H1 (cell line): ENCODE data around the gene GPR45. TPM values are rescaled to one million over a fixed set of nuclear protein-coding genes. Genes with fewer than 3 reads are reported as not detected.

Source experiments
- CTCF ChIA-PET: fragments of 300-600 bp; sonication (Branson Sonifier 250); formaldehyde crosslinking; loops from one replicate; lab custom pipeline; 2021; ENCODE audit not compliant: partially characterized antibody; lab: Charles Lee
- POLR2A ChIA-PET: fragments of 300-600 bp; sonication (Branson Sonifier 250); formaldehyde crosslinking; loops from one replicate; lab custom pipeline; 2021; ENCODE audit warnings: inconsistent platforms; ENCODE audit not compliant: partially characterized antibody; lab: Charles Lee
- DNase-seq, 2 experiments: peaks; one replicate each; pipeline versions ENCODE4 v3.0.0 to v3.0.0-alpha.2; 2010 to 2022; ENCODE audit warnings: low spot score in 2 of 2, low read depth in 1 of 2, mixed read lengths in 1 of 2
- FAIRE-seq: peaks from 2 replicates; lab custom pipeline; 2011; peaks lifted over from hg19 to GRCh38; lab: Jason Lieb, UNC
- H2AFZ ChIP-seq: 2 replicates; pipeline ENCODE4 v1.8.1; 2012; ENCODE audit warnings: low read length, inconsistent platforms
- H2AK5ac ChIP-seq: 2 replicates; pipeline ENCODE4 v1.6.1; 2013; ENCODE audit warnings: low read depth, low read length
- H2BK120ac ChIP-seq: replicated peaks from 2 replicates; pipeline ENCODE3; 2013; ENCODE audit warnings: low read depth, low read length, inconsistent platforms
- H2BK12ac ChIP-seq: 2 replicates; pipeline ENCODE4 v1.6.1; 2013; ENCODE audit warnings: low read depth, low read length
- H2BK15ac ChIP-seq: 2 replicates; pipeline ENCODE4 v1.6.1; 2013; ENCODE audit warnings: low read length
- H2BK20ac ChIP-seq: 2 replicates; pipeline ENCODE4 v1.6.1; 2013; ENCODE audit warnings: low read length
- H2BK5ac ChIP-seq: 2 replicates; pipeline ENCODE4 v1.6.1; 2013; ENCODE audit warnings: low read depth, low read length
- H3K14ac ChIP-seq: 2 replicates; pipeline ENCODE4 v1.6.1; 2013; ENCODE audit warnings: inconsistent platforms; ENCODE audit not compliant: insufficient read length
- H3K18ac ChIP-seq: 2 replicates; pipeline ENCODE4 v1.6.1; 2013; ENCODE audit warnings: low read length; ENCODE audit errors: extremely low read depth
- H3K23ac ChIP-seq: 2 replicates; pipeline ENCODE4 v1.6.1; 2013; ENCODE audit warnings: inconsistent platforms; ENCODE audit not compliant: insufficient read length
- H3K23me2 ChIP-seq: 2 replicates; pipeline ENCODE4 v1.6.1; 2013; ENCODE audit warnings: low read depth, low read length
- H3K27ac ChIP-seq: 2 replicates; pipeline ENCODE4 v1.6.1; 2011; ENCODE audit warnings: low read depth, low read length, inconsistent platforms
- H3K27me3 ChIP-seq, 4 experiments: replicated peaks in 1 of 4; 1 replicate in 1 of 4; 2 replicates in 3 of 4; pipeline versions ENCODE4 v1.6.1 to v1.8.1; 2011 to 2013; ENCODE audit warnings: low read length in 3 of 4, mild to moderate bottlenecking in 3 of 4, inconsistent platforms in 2 of 4, mixed read lengths in 2 of 4, moderate library complexity in 1 of 4; ENCODE audit not compliant: control insufficient read depth in 3 of 4, insufficient read depth in 3 of 4; ENCODE audit errors: extremely low read depth in 1 of 4
- H3K36me3 ChIP-seq, 4 experiments: 2 replicates each; pipeline versions ENCODE4 v1.6.1 to v1.8.1; 2011 to 2013; ENCODE audit warnings: mild to moderate bottlenecking in 4 of 4, low read length in 3 of 4, moderate library complexity in 2 of 4, control low read depth in 1 of 4, inconsistent platforms in 1 of 4; ENCODE audit not compliant: insufficient read depth in 4 of 4, control insufficient read depth in 2 of 4
- H3K4ac ChIP-seq: replicated peaks from 2 replicates; pipeline ENCODE3; 2013; ENCODE audit warnings: low read length, low read depth, mixed read lengths, inconsistent platforms; ENCODE audit not compliant: insufficient read length
- H3K4me1 ChIP-seq, 4 experiments: replicated peaks in 1 of 4; 1 replicate in 1 of 4; 2 replicates in 3 of 4; pipeline versions ENCODE4 v1.6.1 to v1.8.1; 2011 to 2013; ENCODE audit warnings: low read length in 3 of 4, inconsistent platforms in 2 of 4, mixed read lengths in 1 of 4; ENCODE audit not compliant: insufficient read depth in 4 of 4, control insufficient read depth in 3 of 4
- H3K4me2 ChIP-seq, 2 experiments: 2 replicates each; pipeline versions ENCODE4 v1.6.1 to v1.8.1; 2011 to 2013; ENCODE audit warnings: low read depth in 2 of 2, low read length in 2 of 2, control low read depth in 1 of 2, inconsistent platforms in 1 of 2, mild to moderate bottlenecking in 1 of 2; ENCODE audit not compliant: insufficient read depth in 1 of 2
- H3K4me3 ChIP-seq, 4 experiments: fragments of 200-600, 300-600 bp in 1 of 4; sonication (generic), shearing (Covaris generic), sonication (Bioruptor Twin) in 1 of 4; 2 replicates each; pipeline versions ENCODE4 v1.5.1 to v1.8.1; 2011 to 2016; ENCODE audit warnings: low read length in 4 of 4, low read depth in 3 of 4, control low read depth in 2 of 4, inconsistent platforms in 2 of 4, mild to moderate bottlenecking in 2 of 4, mixed read lengths in 1 of 4, moderate library complexity in 1 of 4; ENCODE audit not compliant: insufficient read depth in 2 of 4; ENCODE audit errors: extremely low read depth in 1 of 4
- H3K56ac ChIP-seq: replicated peaks from 2 replicates; pipeline ENCODE3; 2013; ENCODE audit warnings: low read depth, mild to moderate bottlenecking, mixed read lengths, low read length, inconsistent platforms; ENCODE audit not compliant: insufficient read length
- H3K79me1 ChIP-seq: 2 replicates; pipeline ENCODE4 v1.6.1; 2013; ENCODE audit warnings: low read depth, low read length, control low read depth
- H3K79me2 ChIP-seq, 2 experiments: 2 replicates each; pipeline versions ENCODE4 v1.6.1 to v1.8.1; 2012 to 2013; ENCODE audit warnings: low read length in 2 of 2, mild to moderate bottlenecking in 2 of 2, inconsistent platforms in 1 of 2; ENCODE audit not compliant: insufficient read depth in 2 of 2, control insufficient read depth in 1 of 2
- H3K9ac ChIP-seq, 4 experiments: replicated peaks in 1 of 4; 1 replicate in 1 of 4; 2 replicates in 3 of 4; pipeline versions ENCODE4 v1.6.1 to v1.8.1; 2011 to 2013; ENCODE audit warnings: low read depth in 3 of 4, low read length in 3 of 4, control low read depth in 2 of 4, mild to moderate bottlenecking in 2 of 4, moderate library complexity in 2 of 4, inconsistent platforms in 1 of 4; ENCODE audit errors: extremely low read depth in 1 of 4
- H3K9me3 ChIP-seq, 2 experiments: 2 replicates each; pipeline versions ENCODE4 v1.6.1 to v1.8.1; 2012 to 2013; ENCODE audit warnings: mild to moderate bottlenecking in 2 of 2, moderate library complexity in 2 of 2, control low read depth in 1 of 2, inconsistent platforms in 1 of 2, low read depth in 1 of 2, low read length in 1 of 2, mixed read lengths in 1 of 2; ENCODE audit not compliant: insufficient read depth in 2 of 2
- H4K20me1 ChIP-seq, 2 experiments: replicated peaks in 1 of 2; 2 replicates each; pipeline versions ENCODE3 to v1.8.1; 2011 to 2013; ENCODE audit warnings: inconsistent platforms in 2 of 2, low read length in 2 of 2, mild to moderate bottlenecking in 1 of 2; ENCODE audit not compliant: insufficient read depth in 2 of 2, control insufficient read depth in 1 of 2
- H4K5ac ChIP-seq: 2 replicates; pipeline ENCODE4 v1.6.1; 2013; ENCODE audit warnings: low read length, low read depth, mixed read lengths, inconsistent platforms; ENCODE audit not compliant: insufficient read length
- H4K8ac ChIP-seq: 2 replicates; pipeline ENCODE4 v1.8.0; 2013; ENCODE audit warnings: mild to moderate bottlenecking, moderate library complexity, low read length, inconsistent platforms; ENCODE audit not compliant: insufficient read depth; ENCODE audit errors: extremely low read depth
- H4K91ac ChIP-seq: replicated peaks from 2 replicates; pipeline ENCODE3; 2013; ENCODE audit warnings: low read length, mixed read lengths, inconsistent platforms; ENCODE audit not compliant: insufficient read length
- ASH2L ChIP-seq: fragments of 200-600, 300-600 bp; sonication (generic); IDR thresholded peaks from one replicate; pipeline ENCODE4 v1.7.1; 2017; ENCODE audit warnings: low read length
- CBX5 ChIP-seq: fragments of 300-800, 300-1000 bp; sonication (generic); IDR thresholded peaks from 2 replicates; pipeline ENCODE4 v1.7.1; 2016; ENCODE audit warnings: antibody characterized with exemption, low read length, low read depth
- CEBPB ChIP-seq: IDR thresholded peaks from 2 replicates; pipeline ENCODE4 v1.6.1; 2012; ENCODE audit warnings: low read depth, low read length
- CTCF ChIP-seq, 3 experiments: IDR thresholded peaks; 1 replicate in 2 of 3; 2 replicates in 1 of 3; pipeline versions ENCODE4 v1.5.1 to v1.6.1; 2011; ENCODE audit warnings: low read length in 3 of 3, mild to moderate bottlenecking in 3 of 3, inconsistent platforms in 2 of 3, low read depth in 1 of 3, moderate library complexity in 1 of 3; ENCODE audit not compliant: insufficient read depth in 1 of 3; ENCODE audit errors: control extremely low read depth in 1 of 3
- FOSL1 ChIP-seq: IDR thresholded peaks from 2 replicates; pipeline ENCODE4 v1.6.1; 2011; ENCODE audit warnings: mild to moderate bottlenecking, low read depth, low read length, moderate library complexity; ENCODE audit not compliant: insufficient read depth
- GTF2F1 ChIP-seq: IDR thresholded peaks from 2 replicates; pipeline ENCODE4 v1.6.1; 2012; ENCODE audit warnings: low read depth, low read length, improper control_type of control experiment, borderline replicate concordance
- HDAC2 ChIP-seq, 2 experiments: fragments of 300-600 bp in 1 of 2; sonication (generic) in 1 of 2; IDR thresholded peaks; 2 replicates each; pipeline ENCODE4 v1.6.1; 2011 to 2012; ENCODE audit warnings: low read depth in 2 of 2, low read length in 2 of 2, mild to moderate bottlenecking in 2 of 2, moderate library complexity in 2 of 2, borderline replicate concordance in 1 of 2, inconsistent platforms in 1 of 2
- JUND ChIP-seq: IDR thresholded peaks from 2 replicates; pipeline ENCODE4 v1.6.1; 2011; ENCODE audit warnings: mild to moderate bottlenecking, improper control_type of control experiment, low read length
- KDM5A ChIP-seq: fragments of 200-600 bp; IDR thresholded peaks from 2 replicates; pipeline ENCODE4 v1.7.1; 2012; ENCODE audit warnings: mild to moderate bottlenecking, low read length, inconsistent platforms, mixed read lengths
- WGBS, 2 experiments: shearing (Covaris generic) in 1 of 2; methylation state at CpG; one replicate each; pipeline versions ENCODE4 v1.1.6 to v1.1.7; 2013 to 2015; ENCODE audit warnings: low lambda C conversion rate in 2 of 2, mixed read lengths in 2 of 2, inconsistent platforms in 1 of 2, low coverage in 1 of 2, missing lambda C conversion rate in 1 of 2; ENCODE audit not compliant: insufficient replicate concordance in 2 of 2, insufficient coverage in 1 of 2, insufficient read length in 1 of 2; ENCODE audit errors: extremely low coverage in 1 of 2, missing lambda C conversion rate in 1 of 2; 5-methylcytosine and 5-hydroxymethylcytosine counted together
- long read RNA-seq, 2 experiments: library from RNA in 1 of 2; library from capped mRNA in 1 of 2; stranded (forward); transcript quantifications; one replicate each; pipeline ENCODE4 v2.0.0, GENCODE V29; 2021; ENCODE audit warnings: inconsistent platforms in 1 of 2
- polyA minus RNA-seq, 3 experiments: library from RNA; depleted of rRNA, polyadenylated mRNA; stranded (reverse); fragments of >200 nt; gene quantifications; 1 replicate in 2 of 3; 2 replicates in 1 of 3; pipeline ENCODE4 v1.2.3, GENCODE V29; 2011
- polyA plus RNA-seq, 7 experiments: library from polyadenylated mRNA; depleted of rRNA in 3 of 7; stranded (reverse) in 5 of 7; unstranded in 2 of 7; fragments of >200 nt in 5 of 7; fragments of 200-250 nt in 2 of 7; gene quantifications; 1 replicate in 5 of 7; 2 replicates in 1 of 7; 4 replicates in 1 of 7; pipeline versions ENCODE4 v1.2.1 to v1.2.3, GENCODE V29; 2011 to 2013; ENCODE audit warnings: missing spikeins in 2 of 7, mixed read lengths in 2 of 7
- total RNA-seq: library from RNA; stranded (reverse); fragmentation: NEBNext Ultra II Directional; extraction: Animal tissue kit (Norgen Biotek cat#: 25700); gene quantifications from 2 replicates; pipeline ENCODE4 v1.2.1, GENCODE V29; 2021

The GPR45 gene
- not detected in 2 replicates for total RNA-seq
- 0.21 TPM in 1 of 2 replicates, not detected in the other for polyA plus RNA-seq (2011; rRNA removed)
- polyA plus RNA-seq (2011; cell fraction: cytosol; rRNA removed), result 0.13 TPM
- polyA plus RNA-seq (2011; cell fraction: nucleus; rRNA removed), result 0.09 TPM
- 0.19 TPM in 1 of 4 replicates, not detected in the others for polyA plus RNA-seq (2012, experiment 1 of 2)
- not detected for polyA plus RNA-seq (2012, experiment 2 of 2)
- 0.18 TPM for polyA plus RNA-seq (2013, experiment 1 of 2)
- polyA plus RNA-seq (2013, experiment 2 of 2), result 0.22 TPM
- polyA minus RNA-seq (2011; rRNA and poly(A)+ RNA removed), result not detected in 2 replicates
- polyA minus RNA-seq (2011; cell fraction: cytosol; rRNA and poly(A)+ RNA removed), result not detected
- polyA minus RNA-seq (2011; cell fraction: nucleus; rRNA and poly(A)+ RNA removed), result not detected
- long read RNA-seq, experiment 1, result 0 reads
- long read RNA-seq, experiment 2, result 0 reads

GRCh38 chr2:105241443-105241842 lies at the start of gene GPR45:
TSS of gene GPR45 (plus strand) at chr2:105241743. CDS start at chr2:105241859, 116 bp downstream.
- CTCF ChIA-PET, result interaction anchor here (0.7 to 16.9 kb wide), 11 partner anchors 13 to 143 kb away, joined by 3 to 541 read pairs (median 3); no protein-coding TSS in a partner anchor
- TF ChIP-seq CEBPB, result no peak
- no peak for TF ChIP-seq JUND
- no peak for TF ChIP-seq CBX5
- no peak for TF ChIP-seq FOSL1
- TF ChIP-seq GTF2F1, result no peak
- TF ChIP-seq ASH2L, result no peak
- no peak for TF ChIP-seq HDAC2 (IDR thresholded peaks at IDR 0.05; ENCODE audit: borderline replicate concordance in 1 of 2, low read depth in 2 of 2, low read length in 2 of 2)
- TF ChIP-seq CTCF (IDR thresholded peaks at IDR 0.05; ENCODE audit: control extremely low read depth in 1 of 3, insufficient read depth in 1 of 3, low read depth in 1 of 3, low read length in 3 of 3), result no peak
- TF ChIP-seq KDM5A, result no peak

More at GRCh38 chr2:105241443-105241842, at the start of gene GPR45:
- Histone ChIP-seq H3K23me2 (no peaks in the 10 kb centered on the region), H4K91ac (no peak within 1 kb of the TSS), H2BK5ac (no peak within 1 kb of the TSS), H3K23ac (no peak within 1 kb of the TSS), H2BK120ac (no peak within 1 kb of the TSS), H3K36me3 (no peaks in the 10 kb centered on the region), H3K4ac (no peak within 1 kb of the TSS), H2BK12ac (no peak within 1 kb of the TSS), H3K79me2 (no peaks in the 10 kb centered on the region), H3K9ac (no peak within 1 kb of the TSS), H3K18ac (no peak within 1 kb of the TSS), H3K27ac (no peak within 1 kb of the TSS), H3K27me3 (no peaks in the 10 kb centered on the region; a peak in 1 of 7 replicates), H3K4me3 (no peak within 1 kb of the TSS), H4K20me1 (no peaks in the 10 kb centered on the region), H3K14ac (no peak within 1 kb of the TSS), H4K8ac (no peak within 1 kb of the TSS), H2BK15ac (peak within 1 kb of the TSS; percentile 51; the same call in 1 of the 2 replicates), H2BK20ac (no peak within 1 kb of the TSS), H3K4me2 (no peak within 1 kb of the TSS), H3K79me1 (no peaks in the 10 kb centered on the region), H3K9me3 (no peaks in the 10 kb centered on the region; a peak in 1 of 4 replicates), H3K4me1 (peaks cover 0 to 4% (median 2%) of the 10 kb centered on the region in 4 experiments; a peak in 3 of 7 replicates), H2AFZ (no peak within 1 kb of the TSS), H3K56ac (no peak within 1 kb of the TSS), H4K5ac (no peak within 1 kb of the TSS), H2AK5ac (no peak within 1 kb of the TSS)
- POLR2A ChIA-PET, result interaction anchor here (1.5 kb wide), 1 partner anchor 125 kb away, joined by 3 read pairs; no protein-coding TSS in a partner anchor
- DNase-seq (no peak), FAIRE-seq (no peak)
- WGBS, 2 experiments, result 89% methylated on average over 10 of the region's 10 CpGs; no CpG with 5 or more reads in 1 of the 2 experiments
